Tibial nerve (tissue), 4 donors: Measurements from ENCODE around the gene DNAJC6. TPM values are rescaled to one million over a fixed set of nuclear protein-coding genes. Genes with fewer than 3 reads are reported as not detected.

Experiments used
- DNase-seq, 2 donors: peaks; one replicate each; pipeline ENCODE4 v3.0.0-alpha.2; 2019; ENCODE audit warnings: low spot score in 2 of 2
- H3K27ac ChIP-seq, 4 donors: fragments of 200-600 bp; sonication (generic) in 3 of 4; one replicate each; pipeline ENCODE4 v1.5.1; 2017 to 2019; ENCODE audit warnings: mild to moderate bottlenecking in 1 of 4
- H3K27me3 ChIP-seq, 2 donors: fragments of 200-600 bp; sonication (generic) in 1 of 2; one replicate each; pipeline versions ENCODE4 v1.5.1 to v1.6.0; 2017 to 2019
- H3K36me3 ChIP-seq, 3 donors: fragments of 200-600 bp; sonication (generic); one replicate each; pipeline ENCODE4 v1.5.1; 2018 to 2019
- H3K4me1 ChIP-seq, 4 donors: fragments of 200-600 bp; sonication (generic) in 3 of 4; one replicate each; pipeline ENCODE4 v1.5.1; 2017 to 2019
- H3K4me3 ChIP-seq, 4 donors: fragments of 200-600 bp; sonication (generic) in 3 of 4; one replicate each; pipeline ENCODE4 v1.5.1; 2017 to 2019; ENCODE audit warnings: mild to moderate bottlenecking in 1 of 4, moderate library complexity in 1 of 4
- H3K9me3 ChIP-seq, 4 donors: fragments of 200-600 bp; sonication (generic) in 3 of 4; one replicate each; pipeline ENCODE4 v1.5.1; 2017 to 2019
- EP300 ChIP-seq, 2 donors: sonication (generic); formaldehyde crosslinking; IDR thresholded peaks; one replicate each; pipeline ENCODE4 v1.6.1; 2017; ENCODE audit warnings: antibody characterized with exemption in 2 of 2, mild to moderate bottlenecking in 1 of 2
- POLR2A ChIP-seq, 2 donors: fragments of 450-650 bp; IDR thresholded peaks; one replicate each; pipeline ENCODE4 v1.6.1; 2017; ENCODE audit warnings: antibody characterized with exemption in 2 of 2, mild to moderate bottlenecking in 2 of 2, moderate library complexity in 2 of 2
- WGBS, 2 donors: methylation state at CpG; one replicate each; pipeline ENCODE4 v1.1.5; 2018; 5-methylcytosine and 5-hydroxymethylcytosine counted together
- total RNA-seq, 4 donors: library from RNA; depleted of rRNA; stranded (reverse); fragments of >200 nt; gene quantifications; one replicate each; pipeline ENCODE4 v1.1.0, GENCODE V29; 2016
- TF ChIP-seq, protein P1 (sequence below), 5 experiments: fragments of 200-600 bp in 3 of 5; fragments of 450-650 bp in 2 of 5; sonication (generic) in 3 of 5; IDR thresholded peaks; one replicate each; pipeline ENCODE4 v1.5.1; 2016 to 2019; ENCODE audit warnings: antibody characterized with exemption in 5 of 5, mild to moderate bottlenecking in 3 of 5, moderate library complexity in 2 of 5

The DNAJC6 gene
- total RNA-seq, 4 donors from 2014 or later, result 11.4 to 19.2 (median 16.9) TPM

DNA sequence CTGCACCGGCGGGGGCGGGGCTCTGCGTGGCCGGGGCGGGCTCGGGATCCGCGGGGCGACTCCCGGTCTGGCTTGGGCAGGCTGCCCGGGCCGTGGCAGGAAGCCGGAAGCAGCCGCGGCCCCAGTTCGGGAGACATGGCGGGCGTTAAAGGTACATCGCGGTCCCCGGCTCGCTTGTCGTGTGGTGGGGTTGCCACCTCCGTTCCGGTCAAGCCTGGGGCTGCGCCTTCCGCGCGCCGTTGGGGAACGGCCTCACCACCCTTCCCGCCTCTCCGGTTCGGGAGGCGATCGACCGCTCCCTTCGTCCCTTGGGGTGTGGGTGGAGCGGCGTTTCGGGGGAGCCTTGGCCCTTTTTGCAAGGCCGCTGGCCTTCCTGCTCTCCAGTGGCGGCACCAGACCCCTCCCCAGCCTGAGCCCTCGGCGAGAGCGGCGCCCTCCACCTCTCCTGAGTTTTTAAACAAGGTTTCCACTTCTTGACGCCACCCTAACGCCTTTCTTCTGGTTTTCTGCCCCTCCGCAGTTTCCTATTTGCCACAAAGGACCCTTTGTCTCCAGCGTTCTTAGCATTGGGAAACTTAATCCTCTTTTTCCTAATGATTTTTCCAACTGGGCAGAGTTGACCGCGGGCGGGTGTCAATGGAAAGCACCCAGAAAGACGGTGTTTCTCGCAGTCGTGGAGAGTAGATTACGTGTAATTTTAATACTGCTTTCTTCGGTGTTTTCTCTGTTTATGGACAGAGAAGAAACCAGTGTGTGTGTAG is 111.4 kb downstream of the DNAJC6 start, which contains the start of the genes LEPR and LEPROT:
LEPR (plus strand) TSS at position 79 of the 761 bp plus-strand sequence. CDS start 144,898 bp downstream, outside the sequence.
LEPROT (plus strand) TSS at position 79 of the 761 bp plus-strand sequence; CDS start at position 136, 57 bp downstream.
- Histone ChIP-seq H3K27ac (peak within 1 kb of the TSS; percentile 93 to 100 (median 96)), H3K4me3 (peak within 1 kb of the TSS; percentile 75 to 97 (median 86)), H3K9me3 (no peaks in the 10 kb centered on the region), H3K4me1 (peaks cover 0 to 41% (median 23%) of the 10 kb centered on the region in 4 donors), H3K36me3 (peaks cover 0 to 7% (median 0%) of the 10 kb centered on the region in 3 donors), H3K27me3 (no peaks in the 10 kb centered on the region)
- TF ChIP-seq EP300 (IDR thresholded peaks at IDR 0.05) (peak in 1 of 2 donors; percentile 94), POLR2A (IDR thresholded peaks at IDR 0.05) (peak; percentile 80 to 89)
- TF ChIP-seq, protein P1, sequence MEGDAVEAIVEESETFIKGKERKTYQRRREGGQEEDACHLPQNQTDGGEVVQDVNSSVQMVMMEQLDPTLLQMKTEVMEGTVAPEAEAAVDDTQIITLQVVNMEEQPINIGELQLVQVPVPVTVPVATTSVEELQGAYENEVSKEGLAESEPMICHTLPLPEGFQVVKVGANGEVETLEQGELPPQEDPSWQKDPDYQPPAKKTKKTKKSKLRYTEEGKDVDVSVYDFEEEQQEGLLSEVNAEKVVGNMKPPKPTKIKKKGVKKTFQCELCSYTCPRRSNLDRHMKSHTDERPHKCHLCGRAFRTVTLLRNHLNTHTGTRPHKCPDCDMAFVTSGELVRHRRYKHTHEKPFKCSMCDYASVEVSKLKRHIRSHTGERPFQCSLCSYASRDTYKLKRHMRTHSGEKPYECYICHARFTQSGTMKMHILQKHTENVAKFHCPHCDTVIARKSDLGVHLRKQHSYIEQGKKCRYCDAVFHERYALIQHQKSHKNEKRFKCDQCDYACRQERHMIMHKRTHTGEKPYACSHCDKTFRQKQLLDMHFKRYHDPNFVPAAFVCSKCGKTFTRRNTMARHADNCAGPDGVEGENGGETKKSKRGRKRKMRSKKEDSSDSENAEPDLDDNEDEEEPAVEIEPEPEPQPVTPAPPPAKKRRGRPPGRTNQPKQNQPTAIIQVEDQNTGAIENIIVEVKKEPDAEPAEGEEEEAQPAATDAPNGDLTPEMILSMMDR (IDR thresholded peaks at IDR 0.05), result peak in 1 of 5 experiments; percentile 11
- WGBS, 2 donors, result 0% methylated on average over 25 to 47 of the region's 60 CpGs
- DNase-seq, result peak in 1 of 2 donors; percentile 9

DNA sequence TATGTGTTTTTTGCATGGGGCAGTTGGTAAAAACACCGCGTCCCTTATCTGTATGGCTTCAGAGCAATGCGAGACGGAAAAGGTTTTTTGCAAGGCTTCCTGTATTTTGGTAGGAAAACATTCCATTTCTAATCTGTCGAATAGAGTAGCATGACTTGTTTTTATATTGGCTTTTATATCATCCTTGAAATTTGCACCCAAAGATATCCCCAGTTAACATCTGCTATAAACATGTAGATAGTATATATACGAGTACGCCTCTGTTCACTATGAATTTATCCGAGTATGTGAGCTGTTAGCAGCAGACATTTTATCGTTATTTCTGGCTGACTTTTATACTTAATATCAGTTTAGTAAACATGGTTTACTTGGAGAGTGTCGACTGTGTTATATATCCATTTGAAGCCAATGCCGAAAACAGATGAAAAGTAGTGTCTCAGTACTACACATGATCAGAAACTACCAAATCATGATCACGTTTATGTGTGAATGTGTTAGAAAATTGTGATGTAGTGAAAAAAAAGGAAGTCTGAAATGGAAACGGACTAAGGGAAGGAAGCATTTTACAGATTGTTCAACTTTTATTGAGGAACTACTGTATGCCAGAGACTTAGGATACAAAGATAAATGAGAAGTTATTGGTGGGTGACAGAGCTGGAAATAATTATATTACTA is 112.1 kb downstream of the DNAJC6 start:
- no peak for DNase-seq
- no peak for TF ChIP-seq POLR2A (IDR thresholded peaks at IDR 0.05)
- TF ChIP-seq, protein P1 (IDR thresholded peaks at IDR 0.05), result no peak
- no peak for TF ChIP-seq EP300 (IDR thresholded peaks at IDR 0.05)
- Histone ChIP-seq H3K36me3 (peaks cover 0 to 14% (median 0%) of the 10 kb centered on the region in 3 donors), H3K4me1 (peaks cover 0 to 45% (median 23%) of the 10 kb centered on the region in 4 donors), H3K9me3 (no peaks in the 10 kb centered on the region), H3K4me3 (peak overlapping the region; percentile 75 to 97 (median 86)), H3K27ac (peak overlapping the region; percentile 93 to 100 (median 96)), H3K27me3 (no peaks in the 10 kb centered on the region)
- 2 to 3% methylated on average over 13 of the region's 13 CpGs for WGBS, 2 donors

DNA sequence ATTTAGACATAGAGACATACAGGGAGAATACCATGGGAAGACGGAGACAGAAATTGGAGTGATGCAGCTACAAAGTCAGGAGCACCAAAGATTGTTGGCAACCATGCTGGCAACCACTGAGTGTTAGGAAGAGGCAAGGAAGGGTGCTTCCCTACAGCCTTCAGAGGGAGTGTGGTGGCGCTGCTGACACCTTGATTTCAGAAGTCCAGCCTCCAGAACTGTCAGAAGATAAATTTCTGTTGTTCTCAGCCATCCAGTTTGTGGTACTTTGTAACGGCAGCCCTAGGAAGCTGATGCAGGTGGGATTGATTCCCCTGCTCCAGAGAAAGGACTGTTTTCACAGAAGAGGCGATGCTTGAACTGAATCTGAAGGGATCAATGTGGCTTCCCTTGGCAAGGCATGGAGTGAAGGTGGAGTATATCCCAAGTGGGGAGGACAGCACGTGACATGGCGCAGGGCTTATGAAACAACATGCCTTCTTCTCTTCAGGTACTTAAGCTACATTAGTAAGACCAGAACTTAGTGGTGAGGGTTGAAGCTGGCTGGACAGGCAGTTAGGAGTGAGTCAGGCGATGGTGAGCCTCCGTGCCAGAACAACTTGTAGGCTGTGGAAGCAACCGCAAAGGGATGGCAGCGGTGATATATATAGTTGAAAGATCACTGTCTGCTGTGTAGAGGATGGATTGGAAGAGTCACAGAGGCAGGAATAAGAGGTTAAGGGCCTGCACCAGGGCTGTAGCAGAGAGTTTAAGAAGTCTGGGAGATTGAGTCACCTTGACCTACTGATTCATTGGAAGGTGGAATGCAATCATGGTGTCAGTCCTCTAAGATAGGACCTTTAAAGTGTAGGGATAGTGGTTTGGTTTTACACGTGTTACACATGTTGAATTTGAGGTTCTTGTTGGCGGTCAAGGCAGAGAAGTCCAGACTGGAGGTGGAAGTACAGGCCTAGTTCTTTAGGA is 113.2 kb downstream of the DNAJC6 start:
- peak overlapping the region in 2 of 4 donors; percentile 93 to 100 for H3K27ac ChIP-seq
- H3K36me3 ChIP-seq, result peaks cover 0 to 25% (median 0%) of the 10 kb centered on the region in 3 donors
- H3K9me3 ChIP-seq, result no peaks in the 10 kb centered on the region
- no peak for DNase-seq
- WGBS, 2 donors, result 88 to 92% methylated on average over 12 of the region's 12 CpGs
- H3K4me1 ChIP-seq, result peaks cover 0 to 45% (median 23%) of the 10 kb centered on the region in 4 donors
- H3K4me3 ChIP-seq, result peak overlapping the region in 2 of 4 donors; percentile 75 to 80
- TF ChIP-seq, protein P1 (IDR thresholded peaks at IDR 0.05), result no peak
- TF ChIP-seq EP300 (IDR thresholded peaks at IDR 0.05), result no peak
- TF ChIP-seq POLR2A (IDR thresholded peaks at IDR 0.05), result no peak
- H3K27me3 ChIP-seq, result no peaks in the 10 kb centered on the region

DNA sequence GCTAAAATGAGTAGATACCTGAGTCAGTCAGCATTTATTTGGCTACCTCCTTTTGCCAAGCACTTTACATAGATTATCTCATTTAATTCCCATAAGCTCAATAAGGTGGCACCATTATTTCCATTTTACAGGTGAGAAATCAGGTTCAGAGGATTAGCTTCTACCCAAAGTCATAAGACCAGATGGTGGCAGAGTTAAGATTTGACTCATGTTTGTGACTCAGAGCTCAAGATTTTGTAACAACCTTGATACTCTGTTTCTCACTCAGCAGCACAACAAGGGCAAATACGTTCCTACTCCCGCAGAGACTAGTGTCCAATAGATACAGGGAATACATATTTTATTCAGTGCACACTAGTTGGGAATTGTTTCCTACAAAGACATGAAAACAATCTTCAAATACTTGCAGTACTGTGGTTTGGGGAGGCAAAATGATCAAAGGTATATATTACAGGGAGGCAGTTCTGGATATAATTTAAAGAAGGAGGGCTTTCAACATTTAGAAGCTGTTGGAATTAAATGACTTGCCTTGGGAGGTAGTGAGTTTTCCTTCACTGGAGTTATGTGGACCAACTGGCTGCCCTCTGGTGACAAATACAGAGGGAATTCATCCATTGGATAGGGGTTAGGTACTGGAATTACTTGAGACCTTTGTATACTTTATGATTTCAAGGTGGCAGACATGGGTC is 114.7 kb downstream of the DNAJC6 start:
- no peaks in the 10 kb centered on the region for H3K27me3 ChIP-seq
- peaks cover 0 to 36% (median 0%) of the 10 kb centered on the region in 3 donors for H3K36me3 ChIP-seq
- H3K4me1 ChIP-seq, result peaks cover 0 to 50% (median 23%) of the 10 kb centered on the region in 4 donors
- TF ChIP-seq POLR2A (IDR thresholded peaks at IDR 0.05) (no peak), EP300 (IDR thresholded peaks at IDR 0.05) (no peak)
- TF ChIP-seq, protein P1 (IDR thresholded peaks at IDR 0.05), result no peak
- H3K27ac ChIP-seq, result no peak overlapping the region
- no peak overlapping the region for H3K4me3 ChIP-seq
- H3K9me3 ChIP-seq, result no peaks in the 10 kb centered on the region
- 85 to 86% methylated on average over 2 of the region's 2 CpGs for WGBS, 2 donors
- DNase-seq, result no peak
